ENCODE results near the gene ZNF544. TPM values are rescaled to one million over a fixed set of nuclear protein-coding genes. Genes with fewer than 3 reads are reported as not detected.
"Not testable (repeated sequence)": the region's sequence is repeated elsewhere in the genome, so short reads cannot be mapped to it uniquely, and the experiment has no call there.

The ZNF544 gene
- total RNA-seq, 5 donors from 2014 or later (not counting 1 experiment from before 2014, with no cell fraction given): 23.4 to 54.0 (median 47.1) TPM

GRCh38 chr19:58243351-58243750, 14.6 kb downstream of the ZNF544 start:
- Mint-ChIP-seq H3K9me3 (peaks cover 9 to 41% (median 36%) of the 10 kb centered on the region in 3 donors), H3K36me3 (peaks cover 94% of the 10 kb centered on the region), H3K27me3 (no peaks in the 10 kb centered on the region)

DNA sequence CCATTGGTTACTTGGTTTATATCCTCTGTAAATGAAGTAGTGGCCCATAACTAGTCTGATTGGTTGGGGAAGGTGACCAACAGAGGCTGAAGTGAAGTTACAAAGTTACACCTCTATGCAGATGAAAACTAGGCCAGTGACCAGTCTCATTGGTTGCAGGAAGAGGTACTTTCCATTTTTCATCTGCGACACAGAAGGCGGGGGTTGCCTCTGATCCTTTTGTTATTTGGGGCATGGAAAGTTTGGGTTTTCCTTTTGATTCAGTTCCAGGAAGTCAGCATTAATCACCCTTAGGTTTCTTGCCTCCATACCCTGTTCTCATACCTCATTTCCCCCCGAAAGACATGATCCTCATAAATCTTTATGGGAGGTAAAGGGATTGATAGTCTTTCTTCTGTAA, 20.2 kb downstream of the ZNF544 start:
- no peaks in the 10 kb centered on the region for H3K4me1 Mint-ChIP-seq
- no CpG with 5 or more reads among the region's 3 CpGs for WGBS (ENCODE audit: insufficient coverage)
- peaks cover 94% of the 10 kb centered on the region for H3K36me3 Mint-ChIP-seq
- H3K27me3 Mint-ChIP-seq: no peaks in the 10 kb centered on the region
- H3K4me3 Mint-ChIP-seq: no peak overlapping the region
- H3K27me3 ChIP-seq (replicated peaks in 1 of 2; ENCODE audit: control insufficient read depth in 2 of 2, extremely low read depth in 1 of 2, insufficient read depth in 2 of 2, low read length in 1 of 2): no peaks in the 10 kb centered on the region
- peaks cover 3 to 43% (median 40%) of the 10 kb centered on the region in 3 donors for H3K9me3 Mint-ChIP-seq
- no peak for ATAC-seq (replicated peaks in 1 of 4)
- ChIA-PET POLR2A (no interaction called here), CTCF (no interaction called here)
- H3K27ac Mint-ChIP-seq: no peak overlapping the region
- no peak for DNase-seq
- H3K36me3 ChIP-seq (ENCODE audit: control insufficient read depth in 2 of 2, extremely low read depth in 1 of 2, insufficient read depth in 1 of 2, low read length in 1 of 2): peaks cover 37 to 74% of the 10 kb centered on the region in 2 donors
- peaks cover 34% of the 10 kb centered on the region for H3K9me3 ChIP-seq
- H3K27ac ChIP-seq (ENCODE audit: low read length): no peak overlapping the region
- no peaks in the 10 kb centered on the region for H3K4me1 ChIP-seq (ENCODE audit: control insufficient read depth in 1 of 2, extremely low read depth in 1 of 2, insufficient read depth in 2 of 2, low read length in 2 of 2)
- peak overlapping the region in 1 of 2 donors; percentile 44 for H3K4me3 ChIP-seq (ENCODE audit: control insufficient read depth in 1 of 2, extremely low read depth in 1 of 2, low read length in 1 of 2)

More at GRCh38 chr19:58243351-58243750, 14.6 kb downstream of the ZNF544 start:
- no peak for DNase-seq
- Histone ChIP-seq H3K9me3 (peaks cover 14% of the 10 kb centered on the region), H3K4me3 (ENCODE audit: control insufficient read depth in 1 of 2, extremely low read depth in 1 of 2, low read length in 1 of 2) (peak overlapping the region in 1 of 2 donors; percentile 50), H3K4me1 (ENCODE audit: control insufficient read depth in 1 of 2, extremely low read depth in 1 of 2, insufficient read depth in 2 of 2, low read length in 2 of 2) (no peaks in the 10 kb centered on the region), H3K27me3 (replicated peaks in 1 of 2; ENCODE audit: control insufficient read depth in 2 of 2, extremely low read depth in 1 of 2, insufficient read depth in 2 of 2, low read length in 1 of 2) (no peaks in the 10 kb centered on the region), H3K27ac (ENCODE audit: low read length) (no peak overlapping the region), H3K36me3 (ENCODE audit: control insufficient read depth in 2 of 2, extremely low read depth in 1 of 2, insufficient read depth in 1 of 2, low read length in 1 of 2) (peaks cover 31 to 72% of the 10 kb centered on the region in 2 donors)
- H3K4me3 Mint-ChIP-seq: no peak overlapping the region
- WGBS (ENCODE audit: insufficient coverage): 86% methylated on average over 1 of the region's 6 CpGs
- ATAC-seq (replicated peaks in 1 of 4): no peak
- H3K27ac Mint-ChIP-seq: no peak overlapping the region
- ChIA-PET POLR2A (no interaction called here), CTCF (no interaction called here)
- no peaks in the 10 kb centered on the region for H3K4me1 Mint-ChIP-seq

- CTCF ChIA-PET: no interaction called here
- WGBS (ENCODE audit: insufficient coverage): 100% methylated on average over 2 of the region's 2 CpGs
- POLR2A ChIA-PET: no interaction called here
These were observed 23.5 kb downstream of the ZNF544 start for GRCh38 chr19:58252102-58252685.

GRCh38 chr19:58258259-58258658, 29.5 kb downstream of the ZNF544 start:
- POLR2A ChIA-PET; ATAC-seq (replicated peaks in 1 of 4); DNase-seq; CTCF ChIA-PET; H3K4me1 ChIP-seq (ENCODE audit: control insufficient read depth in 1 of 2, extremely low read depth in 1 of 2, insufficient read depth in 2 of 2, low read length in 2 of 2); H3K27ac Mint-ChIP-seq; H3K4me3 Mint-ChIP-seq; H3K27me3 ChIP-seq (replicated peaks in 1 of 2; ENCODE audit: control insufficient read depth in 2 of 2, extremely low read depth in 1 of 2, insufficient read depth in 2 of 2, low read length in 1 of 2); H3K27me3 Mint-ChIP-seq; H3K27ac ChIP-seq (ENCODE audit: low read length); H3K4me1 Mint-ChIP-seq: not testable (repeated sequence)
- 80% methylated on average over 1 of the region's 4 CpGs for WGBS (ENCODE audit: insufficient coverage)
- H3K4me3 ChIP-seq (ENCODE audit: control insufficient read depth in 1 of 2, extremely low read depth in 1 of 2, low read length in 1 of 2): peak overlapping the region in 1 of 2 donors; percentile 2
- peaks cover 9 to 49% (median 42%) of the 10 kb centered on the region in 3 donors for H3K9me3 Mint-ChIP-seq
- H3K36me3 Mint-ChIP-seq: peaks cover 92% of the 10 kb centered on the region
- H3K9me3 ChIP-seq: peaks cover 45% of the 10 kb centered on the region
- H3K36me3 ChIP-seq (ENCODE audit: control insufficient read depth in 2 of 2, extremely low read depth in 1 of 2, insufficient read depth in 1 of 2, low read length in 1 of 2): peaks cover 33 to 40% of the 10 kb centered on the region in 2 donors

More at GRCh38 chr19:58252102-58252685, 23.5 kb downstream of the ZNF544 start:
- Histone ChIP-seq H3K4me3 (ENCODE audit: control insufficient read depth in 1 of 2, extremely low read depth in 1 of 2, low read length in 1 of 2) (no peak overlapping the region), H3K27ac (ENCODE audit: low read length) (no peak overlapping the region), H3K36me3 (ENCODE audit: control insufficient read depth in 2 of 2, extremely low read depth in 1 of 2, insufficient read depth in 1 of 2, low read length in 1 of 2) (peaks cover 28 to 60% of the 10 kb centered on the region in 2 donors), H3K4me1 (ENCODE audit: control insufficient read depth in 1 of 2, extremely low read depth in 1 of 2, insufficient read depth in 2 of 2, low read length in 2 of 2) (no peaks in the 10 kb centered on the region), H3K27me3 (replicated peaks in 1 of 2; ENCODE audit: control insufficient read depth in 2 of 2, extremely low read depth in 1 of 2, insufficient read depth in 2 of 2, low read length in 1 of 2) (no peaks in the 10 kb centered on the region), H3K9me3 (peaks cover 39% of the 10 kb centered on the region)
- Mint-ChIP-seq H3K27ac (no peak overlapping the region), H3K4me3 (no peak overlapping the region), H3K27me3 (no peaks in the 10 kb centered on the region), H3K9me3 (peaks cover 4 to 54% (median 44%) of the 10 kb centered on the region in 3 donors), H3K4me1 (no peaks in the 10 kb centered on the region), H3K36me3 (peaks cover 90% of the 10 kb centered on the region)
- ATAC-seq (replicated peaks in 1 of 4) (no peak), DNase-seq (no peak)

GRCh38 chr19:58261600-58261967, 32.9 kb downstream of the ZNF544 start:
- H3K36me3 Mint-ChIP-seq: peaks cover 83% of the 10 kb centered on the region
- no peak overlapping the region for H3K27ac ChIP-seq (ENCODE audit: low read length)
- WGBS (ENCODE audit: insufficient coverage): no CpG with 5 or more reads among the region's 3 CpGs
- no peaks in the 10 kb centered on the region for H3K27me3 Mint-ChIP-seq
- H3K4me3 Mint-ChIP-seq: no peak overlapping the region
- H3K36me3 ChIP-seq (ENCODE audit: control insufficient read depth in 2 of 2, extremely low read depth in 1 of 2, insufficient read depth in 1 of 2, low read length in 1 of 2): peaks cover 24 to 40% of the 10 kb centered on the region in 2 donors
- H3K27ac Mint-ChIP-seq: no peak overlapping the region
- H3K9me3 Mint-ChIP-seq: peaks cover 9 to 32% (median 29%) of the 10 kb centered on the region in 3 donors
- CTCF ChIA-PET: no interaction called here
- ATAC-seq (replicated peaks in 1 of 4) (no peak), DNase-seq (no peak)
- no peak overlapping the region for H3K4me3 ChIP-seq (ENCODE audit: control insufficient read depth in 1 of 2, extremely low read depth in 1 of 2, low read length in 1 of 2)
- POLR2A ChIA-PET: no interaction called here
- H3K27me3 ChIP-seq (replicated peaks in 1 of 2; ENCODE audit: control insufficient read depth in 2 of 2, extremely low read depth in 1 of 2, insufficient read depth in 2 of 2, low read length in 1 of 2): no peaks in the 10 kb centered on the region
- H3K9me3 ChIP-seq: peaks cover 36% of the 10 kb centered on the region
- no peaks in the 10 kb centered on the region for H3K4me1 Mint-ChIP-seq
- no peaks in the 10 kb centered on the region for H3K4me1 ChIP-seq (ENCODE audit: control insufficient read depth in 1 of 2, extremely low read depth in 1 of 2, insufficient read depth in 2 of 2, low read length in 2 of 2)

- peaks cover 8 to 31% (median 28%) of the 10 kb centered on the region in 3 donors for H3K9me3 Mint-ChIP-seq
- no peaks in the 10 kb centered on the region for H3K27me3 Mint-ChIP-seq
- Histone ChIP-seq H3K36me3 (ENCODE audit: control insufficient read depth in 2 of 2, extremely low read depth in 1 of 2, insufficient read depth in 1 of 2, low read length in 1 of 2) (peaks cover 24 to 34% of the 10 kb centered on the region in 2 donors), H3K9me3 (peaks cover 37% of the 10 kb centered on the region), H3K4me1 (ENCODE audit: control insufficient read depth in 1 of 2, extremely low read depth in 1 of 2, insufficient read depth in 2 of 2, low read length in 2 of 2) (no peaks in the 10 kb centered on the region), H3K4me3 (ENCODE audit: control insufficient read depth in 1 of 2, extremely low read depth in 1 of 2, low read length in 1 of 2) (peak overlapping the region in 1 of 2 donors; percentile 49), H3K27ac (ENCODE audit: low read length) (no peak overlapping the region), H3K27me3 (replicated peaks in 1 of 2; ENCODE audit: control insufficient read depth in 2 of 2, extremely low read depth in 1 of 2, insufficient read depth in 2 of 2, low read length in 1 of 2) (no peaks in the 10 kb centered on the region)
- ATAC-seq (replicated peaks in 1 of 4) (no peak), DNase-seq (no peak)
- H3K27ac Mint-ChIP-seq: no peak overlapping the region
- no peaks in the 10 kb centered on the region for H3K4me1 Mint-ChIP-seq
- H3K4me3 Mint-ChIP-seq: no peak overlapping the region
- H3K36me3 Mint-ChIP-seq: peaks cover 80% of the 10 kb centered on the region
- ChIA-PET POLR2A (no interaction called here), CTCF (no interaction called here)
- 94% methylated on average over 4 of the region's 19 CpGs for WGBS (ENCODE audit: insufficient coverage)
These were observed 33.5 kb downstream of the ZNF544 start for GRCh38 chr19:58261968-58262921.
